Stimulated activated naive B cell treated with anti-CD40 and anti-IgM and Interleukin-4, amounts not matched to agents 10 μg/mL and 1 μg/mL and 100 μg/mL, for 72 hours (primary cell): Measurements from ENCODE around the gene DMXL1.

Experiments used
- ATAC-seq, 2 donors: fragments of 150-1000 bp; cut with Tn5 transposase; replicated peaks; 2 replicates each; pipeline ENCODE4 v1.10.0; 2021; ENCODE audit warnings: moderate library complexity in 1 of 2
- DNase-seq: peaks from one replicate; pipeline ENCODE4 v3.0.0; 2021
- H3K27ac Mint-ChIP-seq: one replicate; pipeline ENCODE4 v1.8.0; 2022; ENCODE audit warnings: mild to moderate bottlenecking, mixed read lengths
- H3K27me3 Mint-ChIP-seq, 2 donors: one replicate each; pipeline ENCODE4 v1.8.0; 2022; ENCODE audit warnings: mixed read lengths in 2 of 2
- H3K36me3 Mint-ChIP-seq, 2 donors: one replicate each; pipeline ENCODE4 v1.8.0; 2022; ENCODE audit warnings: mixed read lengths in 2 of 2, mild to moderate bottlenecking in 1 of 2
- H3K4me1 Mint-ChIP-seq, 2 donors: one replicate each; pipeline ENCODE4 v1.8.0; 2022; ENCODE audit warnings: mixed read lengths in 2 of 2, mild to moderate bottlenecking in 1 of 2
- H3K4me3 Mint-ChIP-seq, 2 donors: one replicate each; pipeline ENCODE4 v1.8.0; 2022; ENCODE audit warnings: mild to moderate bottlenecking in 2 of 2, mixed read lengths in 2 of 2, moderate library complexity in 1 of 2
- H3K9me3 Mint-ChIP-seq, 2 donors: one replicate each; pipeline ENCODE4 v1.8.0; 2022; ENCODE audit warnings: mixed read lengths in 2 of 2, mild to moderate bottlenecking in 1 of 2

The DMXL1 gene

GRCh38 chr5:119268387-119269060 lies 197.6 kb downstream of the DMXL1 start:
- Mint-ChIP-seq H3K4me3 (peak overlapping the region; percentile 96 to 100), H3K4me1 (peaks cover 47 to 62% of the 10 kb centered on the region in 2 donors), H3K27me3 (no peaks in the 10 kb centered on the region), H3K27ac (peak overlapping the region; percentile 96), H3K36me3 (peaks cover 4 to 5% of the 10 kb centered on the region in 2 donors), H3K9me3 (peaks cover 0 to 2% of the 10 kb centered on the region in 2 donors)
- ATAC-seq (peak; percentile 92 to 94), DNase-seq (peak; percentile 94)

GRCh38 chr5:119269061-119269944 lies 198.4 kb downstream of the DMXL1 start:
- Mint-ChIP-seq H3K36me3 (peaks cover 4 to 5% of the 10 kb centered on the region in 2 donors), H3K27ac (peak overlapping the region; percentile 96), H3K4me1 (peaks cover 53 to 70% of the 10 kb centered on the region in 2 donors), H3K9me3 (no peaks in the 10 kb centered on the region), H3K27me3 (no peaks in the 10 kb centered on the region), H3K4me3 (peak overlapping the region; percentile 96 to 100)
- DNase-seq: no peak
- peak; percentile 4 to 8 for ATAC-seq

- Mint-ChIP-seq H3K4me1 (peaks cover 57 to 78% of the 10 kb centered on the region in 2 donors), H3K36me3 (peaks cover 4 to 5% of the 10 kb centered on the region in 2 donors), H3K27me3 (no peaks in the 10 kb centered on the region), H3K9me3 (no peaks in the 10 kb centered on the region), H3K27ac (peak overlapping the region; percentile 10), H3K4me3 (peak overlapping the region; percentile 96 to 100)
- DNase-seq: no peak
- no peak for ATAC-seq
These were observed 199.3 kb downstream of the DMXL1 start for GRCh38 chr5:119270121-119270565.

GRCh38 chr5:119270960-119271757 lies 200.3 kb downstream of the DMXL1 start:
- no peak for ATAC-seq
- Mint-ChIP-seq H3K9me3 (no peaks in the 10 kb centered on the region), H3K27me3 (no peaks in the 10 kb centered on the region), H3K36me3 (peaks cover 4 to 5% of the 10 kb centered on the region in 2 donors), H3K27ac (peak overlapping the region; percentile 16), H3K4me3 (peak overlapping the region; percentile 22 to 64), H3K4me1 (peaks cover 60 to 88% of the 10 kb centered on the region in 2 donors)
- no peak for DNase-seq

- Mint-ChIP-seq H3K4me3 (peak overlapping the region; percentile 31 to 43), H3K4me1 (peaks cover 65 to 88% of the 10 kb centered on the region in 2 donors), H3K36me3 (peaks cover 4 to 5% of the 10 kb centered on the region in 2 donors), H3K27me3 (no peaks in the 10 kb centered on the region), H3K9me3 (no peaks in the 10 kb centered on the region), H3K27ac (peak overlapping the region; percentile 84)
- DNase-seq: no peak
- no peak for ATAC-seq
These were observed 201.2 kb downstream of the DMXL1 start for GRCh38 chr5:119271758-119272730.

- peaks cover 6 to 14% of the 10 kb centered on the region in 2 donors for H3K36me3 Mint-ChIP-seq
- no peaks in the 10 kb centered on the region for H3K27me3 Mint-ChIP-seq
- peak overlapping the region; percentile 65 to 77 for H3K4me3 Mint-ChIP-seq
- ATAC-seq (no peak), DNase-seq (no peak)
- peak overlapping the region; percentile 97 for H3K27ac Mint-ChIP-seq
- no peaks in the 10 kb centered on the region for H3K9me3 Mint-ChIP-seq
- peaks cover 69 to 92% of the 10 kb centered on the region in 2 donors for H3K4me1 Mint-ChIP-seq
These were observed 202.5 kb downstream of the DMXL1 start for GRCh38 chr5:119273391-119273839.

- DNase-seq (no peak), ATAC-seq (no peak)
- H3K9me3 Mint-ChIP-seq: no peaks in the 10 kb centered on the region
- no peaks in the 10 kb centered on the region for H3K27me3 Mint-ChIP-seq
- peak overlapping the region; percentile 97 for H3K27ac Mint-ChIP-seq
- peaks cover 77 to 100% of the 10 kb centered on the region in 2 donors for H3K4me1 Mint-ChIP-seq
- peaks cover 8 to 18% of the 10 kb centered on the region in 2 donors for H3K36me3 Mint-ChIP-seq
- H3K4me3 Mint-ChIP-seq: peak overlapping the region; percentile 77
These were observed 203.3 kb downstream of the DMXL1 start for GRCh38 chr5:119274030-119274766.

- Mint-ChIP-seq H3K36me3 (peaks cover 8 to 15% of the 10 kb centered on the region in 2 donors), H3K9me3 (no peaks in the 10 kb centered on the region), H3K4me3 (peak overlapping the region; percentile 60 to 77), H3K27ac (peak overlapping the region; percentile 97), H3K4me1 (peaks cover 75 to 98% of the 10 kb centered on the region in 2 donors), H3K27me3 (no peaks in the 10 kb centered on the region)
- DNase-seq (no peak), ATAC-seq (peak; percentile 60 to 68)
These were observed 203.9 kb downstream of the DMXL1 start for GRCh38 chr5:119274767-119275130.

GRCh38 chr5:119275146-119275545 lies 204.3 kb downstream of the DMXL1 start:
- no peaks in the 10 kb centered on the region for H3K27me3 Mint-ChIP-seq
- DNase-seq (no peak), ATAC-seq (peak; percentile 26 to 31)
- H3K4me3 Mint-ChIP-seq: peak overlapping the region; percentile 60 to 77
- H3K27ac Mint-ChIP-seq: peak overlapping the region; percentile 97
- no peaks in the 10 kb centered on the region for H3K9me3 Mint-ChIP-seq
- H3K4me1 Mint-ChIP-seq: peaks cover 72 to 98% of the 10 kb centered on the region in 2 donors
- H3K36me3 Mint-ChIP-seq: peaks cover 8 to 17% of the 10 kb centered on the region in 2 donors

- peak; percentile 70 for DNase-seq
- Mint-ChIP-seq H3K4me1 (peaks cover 70 to 98% of the 10 kb centered on the region in 2 donors), H3K4me3 (peak overlapping the region; percentile 60 to 77)
These were observed 204.8 kb downstream of the DMXL1 start for GRCh38 chr5:119275601-119276173.

GRCh38 chr5:119276978-119277377 lies 206.1 kb downstream of the DMXL1 start:
- peaks cover 4 to 30% of the 10 kb centered on the region in 2 donors for H3K36me3 Mint-ChIP-seq
- DNase-seq: no peak
- peaks cover 62 to 98% of the 10 kb centered on the region in 2 donors for H3K4me1 Mint-ChIP-seq
- no peaks in the 10 kb centered on the region for H3K27me3 Mint-ChIP-seq
- ATAC-seq: no peak
- H3K9me3 Mint-ChIP-seq: no peaks in the 10 kb centered on the region
- peak overlapping the region in 1 of 2 donors; percentile 50 for H3K4me3 Mint-ChIP-seq
- peak overlapping the region; percentile 87 for H3K27ac Mint-ChIP-seq

More at GRCh38 chr5:119275601-119276173, 204.8 kb downstream of the DMXL1 start:
- no peaks in the 10 kb centered on the region for H3K27me3 Mint-ChIP-seq
- no peaks in the 10 kb centered on the region for H3K9me3 Mint-ChIP-seq
- ATAC-seq: peak; percentile 90 to 92
- peak overlapping the region; percentile 97 for H3K27ac Mint-ChIP-seq
- peaks cover 8 to 18% of the 10 kb centered on the region in 2 donors for H3K36me3 Mint-ChIP-seq

- no peak overlapping the region for H3K4me3 Mint-ChIP-seq
These were observed 208.2 kb downstream of the DMXL1 start for GRCh38 chr5:119279093-119279492.

More at GRCh38 chr5:119279093-119279492, 208.2 kb downstream of the DMXL1 start:
- no peak for ATAC-seq
- no peaks in the 10 kb centered on the region for H3K9me3 Mint-ChIP-seq
- DNase-seq: no peak
- H3K27ac Mint-ChIP-seq: peak overlapping the region; percentile 79
- H3K4me1 Mint-ChIP-seq: peaks cover 65 to 98% of the 10 kb centered on the region in 2 donors
- H3K27me3 Mint-ChIP-seq: no peaks in the 10 kb centered on the region
- H3K36me3 Mint-ChIP-seq: peaks cover 12 to 50% of the 10 kb centered on the region in 2 donors
